B cell (primary cell): ENCODE results near the gene NT5E. TPM values are rescaled to one million over a fixed set of nuclear protein-coding genes. Genes with fewer than 3 reads are reported as not detected.
A peak's percentile ranks its signal among the peaks of the same experiment; 100 is the strongest.

Source experiments
- ATAC-seq: fragments of 200-7000 bp; cut with Tn5 transposase; one replicate; pipeline ENCODE4 v1.10.0; 2021; ENCODE audit warnings: low read depth, mild to moderate bottlenecking, moderate number of reproducible peaks, moderate library complexity
- CTCF ChIA-PET: fragments of 350-600 bp; sonication (Branson Sonifier 250); formaldehyde crosslinking; loops from one replicate; lab custom pipeline; 2021; ENCODE audit warnings: antibody characterized with exemption, inconsistent platforms; lab: Charles Lee
- POLR2A ChIA-PET: fragments of 350-600 bp; sonication (Branson Sonifier 250); formaldehyde crosslinking; loops from one replicate; lab custom pipeline; 2021; ENCODE audit warnings: antibody characterized with exemption; lab: Charles Lee
- DNase-seq: peaks from one replicate; pipeline ENCODE4 v3.0.0; 2013
- H2AFZ ChIP-seq: 2 replicates; pipeline ENCODE4 v1.6.1; 2012; ENCODE audit warnings: mild to moderate bottlenecking, low read depth, low read length; ENCODE audit not compliant: insufficient read depth, poor library complexity, severe bottlenecking
- H3K27ac ChIP-seq, 2 donors: 1 replicate in 1 of 2; 2 replicates in 1 of 2; pipeline ENCODE4 v1.5.1; 2012 to 2013; ENCODE audit warnings: low read length in 2 of 2, mild to moderate bottlenecking in 2 of 2, moderate library complexity in 1 of 2
- H3K27me3 ChIP-seq, 4 experiments: fragments of 200-600 bp in 1 of 4; sonication (generic) in 1 of 4; replicated peaks in 1 of 4; 1 replicate in 2 of 4; 2 replicates in 2 of 4; pipeline versions ENCODE4 v1.6.1 to v1.7.0; 2013 to 2016; ENCODE audit warnings: low read length in 3 of 4, mild to moderate bottlenecking in 2 of 4, mixed read lengths in 1 of 4, moderate library complexity in 1 of 4; ENCODE audit not compliant: insufficient read depth in 4 of 4, control insufficient read depth in 3 of 4; ENCODE audit errors: control extremely low read depth in 1 of 4
- H3K36me3 ChIP-seq, 2 experiments: replicated peaks in 1 of 2; 1 replicate in 1 of 2; 2 replicates in 1 of 2; pipeline versions ENCODE4 v1.6.1 to v1.7.1; 2013; ENCODE audit warnings: low read length in 1 of 2; ENCODE audit not compliant: insufficient read depth in 2 of 2, control insufficient read depth in 1 of 2; ENCODE audit errors: control extremely low read depth in 1 of 2, extremely low read depth in 1 of 2
- H3K4me1 ChIP-seq, 2 donors: fragments of 200-600 bp in 1 of 2; sonication (generic) in 1 of 2; 1 replicate in 1 of 2; 2 replicates in 1 of 2; pipeline versions ENCODE4 v1.5.1 to v1.6.1; 2013 to 2017; ENCODE audit warnings: low read length in 2 of 2; ENCODE audit not compliant: control insufficient read depth in 2 of 2, insufficient read depth in 2 of 2
- H3K4me2 ChIP-seq: replicated peaks from 2 replicates; pipeline ENCODE3; 2012; ENCODE audit warnings: mild to moderate bottlenecking, low read depth, low read length; ENCODE audit not compliant: poor library complexity, severe bottlenecking
- H3K4me3 ChIP-seq, 5 experiments: fragments of 200-600 bp in 1 of 5; sonication (generic) in 1 of 5; 1 replicate in 3 of 5; 2 replicates in 2 of 5; pipeline versions ENCODE4 v1.5.1 to v1.7.0; 2011 to 2016; ENCODE audit warnings: low read length in 4 of 5, mild to moderate bottlenecking in 4 of 5, low read depth in 2 of 5, control low read depth in 1 of 5, moderate library complexity in 1 of 5; ENCODE audit not compliant: insufficient read depth in 1 of 5; ENCODE audit errors: control extremely low read depth in 1 of 5, extremely low read depth in 1 of 5
- H3K79me2 ChIP-seq: fragments of 200-600 bp; sonication (generic); one replicate; pipeline ENCODE4 v1.6.0; 2016; ENCODE audit warnings: low read length; ENCODE audit not compliant: control insufficient read depth, insufficient read depth
- H3K9ac ChIP-seq: fragments of 200-600 bp; sonication (generic); 2 replicates; pipeline ENCODE4 v1.6.1; 2017; ENCODE audit warnings: mild to moderate bottlenecking, low read length, moderate library complexity
- H3K9me3 ChIP-seq, 3 donors: one replicate each; pipeline versions ENCODE4 v1.6.1 to v1.7.1; 2013; ENCODE audit warnings: low read length in 2 of 3; ENCODE audit not compliant: control insufficient read depth in 2 of 3, insufficient read depth in 1 of 3; ENCODE audit errors: control extremely low read depth in 1 of 3
- H4K20me1 ChIP-seq: 2 replicates; pipeline ENCODE4 v1.6.0; 2012; ENCODE audit warnings: mild to moderate bottlenecking, low read length; ENCODE audit not compliant: insufficient read depth, control insufficient read depth, poor library complexity, severe bottlenecking
- H3K27ac Mint-ChIP-seq: one replicate; pipeline ENCODE4 v1.8.0; 2021; ENCODE audit warnings: mixed read lengths
- H3K27me3 Mint-ChIP-seq: one replicate; pipeline ENCODE4 v1.8.0; 2021; ENCODE audit warnings: mixed read lengths
- H3K4me1 Mint-ChIP-seq: one replicate; pipeline ENCODE4 v1.8.0; 2021; ENCODE audit warnings: mixed read lengths
- H3K4me3 Mint-ChIP-seq: one replicate; pipeline ENCODE4 v1.8.0; 2021; ENCODE audit warnings: mixed read lengths
- H3K9me3 Mint-ChIP-seq: one replicate; pipeline ENCODE4 v1.8.0; 2022; ENCODE audit warnings: mixed read lengths; ENCODE audit not compliant: insufficient read depth
- EZH2 ChIP-seq: IDR thresholded peaks from 2 replicates; pipeline ENCODE4 v1.6.1; 2012; ENCODE audit warnings: borderline replicate concordance, low read depth, mild to moderate bottlenecking, moderate library complexity, low read length; ENCODE audit not compliant: insufficient read depth, poor library complexity, severe bottlenecking
- WGBS: methylation state at CpG from one replicate; pipeline ENCODE4 v1.1.5; 2013; ENCODE audit warnings: missing lambda C conversion rate; ENCODE audit not compliant: insufficient coverage; 5-methylcytosine and 5-hydroxymethylcytosine counted together
- intact Hi-C: fragments of 100-400 bp; cut with micrococcal nuclease; formaldehyde crosslinking; loops from one replicate; pipeline ENCODE4 v1.10.0; 2022
- polyA minus RNA-seq: library from RNA; depleted of rRNA, polyadenylated mRNA; stranded (reverse); fragments of >200 nt; gene quantifications from 2 replicates; pipeline ENCODE4 v1.2.3, GENCODE V29; 2012
- polyA plus RNA-seq: library from polyadenylated mRNA; depleted of rRNA; stranded (reverse); fragments of >200 nt; gene quantifications from 2 replicates; pipeline ENCODE4 v1.2.3, GENCODE V29; 2012
- total RNA-seq, 2 donors: library from RNA; stranded (reverse); fragments of 120-200 nt in 1 of 2; gene quantifications; 1 replicate in 1 of 2; 2 replicates in 1 of 2; pipeline versions ENCODE4 v1.2.3 to v1.2.4, GENCODE V29; 2013 to 2022
- TF ChIP-seq, protein P1 (sequence below): fragments of 200-600 bp; IDR thresholded peaks from one replicate; pipeline ENCODE4 v1.8.0; 2022; ENCODE audit warnings: antibody characterized with exemption, mild to moderate bottlenecking

The NT5E gene
- total RNA-seq (23.2 and 24.8 TPM in 2 replicates), polyA plus RNA-seq (9.9 and 11.6 TPM in 2 replicates), polyA minus RNA-seq (24.9 and 31.0 TPM in 2 replicates)
- 79.7 TPM for total RNA-seq (2013)

DNA sequence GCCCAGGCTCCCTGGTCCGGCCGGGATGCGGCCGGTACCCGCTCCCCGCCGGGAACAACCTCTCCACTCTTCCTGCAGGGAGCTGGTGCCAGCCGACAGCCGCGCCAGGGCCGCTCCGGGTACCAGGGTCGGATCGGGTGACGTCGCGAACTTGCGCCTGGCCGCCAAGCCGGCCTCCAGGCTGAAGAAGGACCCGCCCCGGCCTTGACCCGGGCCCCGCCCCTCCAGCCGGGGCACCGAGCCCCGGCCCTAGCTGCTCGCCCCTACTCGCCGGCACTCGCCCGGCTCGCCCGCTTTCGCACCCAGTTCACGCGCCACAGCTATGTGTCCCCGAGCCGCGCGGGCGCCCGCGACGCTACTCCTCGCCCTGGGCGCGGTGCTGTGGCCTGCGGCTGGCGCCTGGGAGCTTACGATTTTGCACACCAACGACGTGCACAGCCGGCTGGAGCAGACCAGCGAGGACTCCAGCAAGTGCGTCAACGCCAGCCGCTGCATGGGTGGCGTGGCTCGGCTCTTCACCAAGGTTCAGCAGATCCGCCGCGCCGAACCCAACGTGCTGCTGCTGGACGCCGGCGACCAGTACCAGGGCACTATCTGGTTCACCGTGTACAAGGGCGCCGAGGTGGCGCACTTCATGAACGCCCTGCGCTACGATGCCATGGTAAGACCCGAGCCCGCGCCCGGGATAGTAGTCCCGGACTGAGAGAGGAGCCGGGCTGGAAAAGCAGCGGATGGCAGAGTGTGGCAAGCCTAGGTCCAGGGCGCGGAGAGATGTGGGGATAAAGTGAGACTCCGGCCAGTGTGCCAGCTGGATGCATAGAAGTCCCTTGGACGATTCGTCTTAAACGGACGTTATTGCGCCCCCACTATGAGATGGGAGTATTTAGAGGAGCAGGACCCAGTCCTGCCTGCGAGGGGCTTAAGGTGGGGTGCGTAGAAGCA lies at the start of gene NT5E:
TSS of gene NT5E (plus strand) at position 266 of the 942 bp plus-strand sequence. CDS start at position 323, 57 bp downstream.
- Histone ChIP-seq H3K9ac (peak within 1 kb of the TSS; percentile 65), H4K20me1 (no peaks in the 10 kb centered on the region), H3K27ac (peak within 1 kb of the TSS; percentile 72 to 86), H3K27me3 (peaks cover 0 to 27% (median 4%) of the 10 kb centered on the region in 4 experiments), H3K9me3 (no peaks in the 10 kb centered on the region), H3K79me2 (peaks cover 43% of the 10 kb centered on the region), H3K4me2 (peak within 1 kb of the TSS; percentile 78), H3K4me1 (peaks cover 30 to 53% of the 10 kb centered on the region in 2 donors), H3K4me3 (peak within 1 kb of the TSS; percentile 34 to 83 (median 65)), H2AFZ (peak within 1 kb of the TSS; percentile 86), H3K36me3 (no peaks in the 10 kb centered on the region)
- DNase-seq, result peak; percentile 49
- POLR2A ChIA-PET, result interaction anchor here (0.5 to 1.6 kb wide), 9 partner anchors 9 to 229 kb away, joined by 3 to 6 read pairs (median 4); partner anchors contain the start of gene SNX14
- no peak for TF ChIP-seq EZH2
- TF ChIP-seq, protein P1, sequence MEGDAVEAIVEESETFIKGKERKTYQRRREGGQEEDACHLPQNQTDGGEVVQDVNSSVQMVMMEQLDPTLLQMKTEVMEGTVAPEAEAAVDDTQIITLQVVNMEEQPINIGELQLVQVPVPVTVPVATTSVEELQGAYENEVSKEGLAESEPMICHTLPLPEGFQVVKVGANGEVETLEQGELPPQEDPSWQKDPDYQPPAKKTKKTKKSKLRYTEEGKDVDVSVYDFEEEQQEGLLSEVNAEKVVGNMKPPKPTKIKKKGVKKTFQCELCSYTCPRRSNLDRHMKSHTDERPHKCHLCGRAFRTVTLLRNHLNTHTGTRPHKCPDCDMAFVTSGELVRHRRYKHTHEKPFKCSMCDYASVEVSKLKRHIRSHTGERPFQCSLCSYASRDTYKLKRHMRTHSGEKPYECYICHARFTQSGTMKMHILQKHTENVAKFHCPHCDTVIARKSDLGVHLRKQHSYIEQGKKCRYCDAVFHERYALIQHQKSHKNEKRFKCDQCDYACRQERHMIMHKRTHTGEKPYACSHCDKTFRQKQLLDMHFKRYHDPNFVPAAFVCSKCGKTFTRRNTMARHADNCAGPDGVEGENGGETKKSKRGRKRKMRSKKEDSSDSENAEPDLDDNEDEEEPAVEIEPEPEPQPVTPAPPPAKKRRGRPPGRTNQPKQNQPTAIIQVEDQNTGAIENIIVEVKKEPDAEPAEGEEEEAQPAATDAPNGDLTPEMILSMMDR, result no peak
- CTCF ChIA-PET, result interaction anchor here (0.9 to 7.3 kb wide), 14 partner anchors 9 to 229 kb away, joined by 3 to 87 read pairs (median 4); no protein-coding TSS in a partner anchor
- Mint-ChIP-seq H3K4me1 (peaks cover 60% of the 10 kb centered on the region), H3K9me3 (no peaks in the 10 kb centered on the region), H3K27ac (peak within 1 kb of the TSS; percentile 90), H3K27me3 (peaks cover 12% of the 10 kb centered on the region), H3K4me3 (peak within 1 kb of the TSS; percentile 91)
- intact Hi-C loops, result loop anchor here (1.0 to 10.0 kb wide), 6 partner anchors 8 to 225 kb away; partner anchors contain the start of gene SNX14
- WGBS, result under 1% methylated on average over 92 of the region's 92 CpGs
- ATAC-seq, result peak; percentile 79
